Thyroid gland (tissue), 4 donors: Measurements from ENCODE around the gene OSBPL6. TPM values are rescaled to one million over a fixed set of nuclear protein-coding genes. Genes with fewer than 3 reads are reported as not detected.
A peak's percentile ranks its signal among the peaks of the same experiment; 100 is the strongest.

Source experiments
- DNase-seq, 2 donors: peaks; one replicate each; pipeline ENCODE4 v3.0.0-alpha.2; 2019
- H3K27ac ChIP-seq, 3 donors: fragments of 200-600 bp; sonication (generic); 1 replicate in 2 of 3; 2 replicates in 1 of 3; pipeline ENCODE4 v1.5.1; 2016 to 2019; ENCODE audit warnings: mild to moderate bottlenecking in 1 of 3, moderate library complexity in 1 of 3
- H3K27me3 ChIP-seq: fragments of 200-600 bp; sonication (generic); one replicate; pipeline ENCODE4 v1.5.1; 2019
- H3K36me3 ChIP-seq, 2 donors: fragments of 200-600 bp; sonication (generic); one replicate each; pipeline ENCODE4 v1.5.1; 2016 to 2019
- H3K4me1 ChIP-seq, 2 donors: fragments of 200-600 bp; sonication (generic); one replicate each; pipeline ENCODE4 v1.5.1; 2017 to 2019
- H3K4me3 ChIP-seq, 3 donors: fragments of 200-600 bp; sonication (generic); replicated peaks in 1 of 3; 1 replicate in 2 of 3; 2 replicates in 1 of 3; pipeline ENCODE4 v1.5.1; 2016; ENCODE audit warnings: mild to moderate bottlenecking in 1 of 3
- H3K9me3 ChIP-seq: fragments of 200-600 bp; sonication (generic); one replicate; pipeline ENCODE4 v1.5.1; 2017
- CTCF ChIP-seq, 6 experiments: fragments of 200-600 bp in 3 of 6; fragments of 450-650 bp in 3 of 6; sonication (generic) in 3 of 6; IDR thresholded peaks; one replicate each; pipeline ENCODE4 v1.5.1; 2016 to 2019; ENCODE audit warnings: antibody characterized with exemption in 6 of 6, mild to moderate bottlenecking in 2 of 6, inconsistent platforms in 1 of 6, moderate library complexity in 1 of 6
- POLR2A ChIP-seq, 2 donors: fragments of 450-650 bp; IDR thresholded peaks; one replicate each; pipeline ENCODE4 v1.6.1; 2017; ENCODE audit warnings: antibody characterized with exemption in 2 of 2, mild to moderate bottlenecking in 2 of 2, moderate library complexity in 1 of 2
- WGBS, 2 donors: methylation state at CpG; one replicate each; pipeline ENCODE4 v1.1.5; 2017; 5-methylcytosine and 5-hydroxymethylcytosine counted together
- intact Hi-C: fragments of 100-400 bp; cut with DNase I; formaldehyde crosslinking; loops from one replicate; pipeline ENCODE4 v1.15.1; 2023
- total RNA-seq, 4 donors: library from RNA; depleted of rRNA; stranded (reverse); fragments of >200 nt; gene quantifications; one replicate each; pipeline ENCODE4 v1.2.3, GENCODE V29; 2016

OSBPL6 gene
- total RNA-seq, 4 donors from 2014 or later = 2.1 to 5.3 (median 3.2) TPM

GRCh38 chr2:178413472-178414265 lies 219.4 kb downstream of the OSBPL6 start:
- WGBS, 2 donors = 1 to 2% methylated on average over 35 to 44 of the region's 45 CpGs
- Histone ChIP-seq H3K27me3 (no peaks in the 10 kb centered on the region), H3K36me3 (no peaks in the 10 kb centered on the region), H3K4me1 (peaks cover 3% of the 10 kb centered on the region in 2 donors), H3K9me3 (no peaks in the 10 kb centered on the region), H3K27ac (peak overlapping the region; percentile 91 to 96 (median 95)), H3K4me3 (peak overlapping the region; percentile 41 to 70 (median 62))
- TF ChIP-seq POLR2A (IDR thresholded peaks at IDR 0.05) (peak in 1 of 2 donors; percentile 47), CTCF (IDR thresholded peaks at IDR 0.05) (peak in 1 of 6 experiments; percentile 25)
- intact Hi-C loops = loop anchor here (10.0 kb wide), 2 partner anchors 109 to 219 kb away; partner anchors contain the start of gene OSBPL6
- peak; percentile 70 to 71 for DNase-seq

DNA sequence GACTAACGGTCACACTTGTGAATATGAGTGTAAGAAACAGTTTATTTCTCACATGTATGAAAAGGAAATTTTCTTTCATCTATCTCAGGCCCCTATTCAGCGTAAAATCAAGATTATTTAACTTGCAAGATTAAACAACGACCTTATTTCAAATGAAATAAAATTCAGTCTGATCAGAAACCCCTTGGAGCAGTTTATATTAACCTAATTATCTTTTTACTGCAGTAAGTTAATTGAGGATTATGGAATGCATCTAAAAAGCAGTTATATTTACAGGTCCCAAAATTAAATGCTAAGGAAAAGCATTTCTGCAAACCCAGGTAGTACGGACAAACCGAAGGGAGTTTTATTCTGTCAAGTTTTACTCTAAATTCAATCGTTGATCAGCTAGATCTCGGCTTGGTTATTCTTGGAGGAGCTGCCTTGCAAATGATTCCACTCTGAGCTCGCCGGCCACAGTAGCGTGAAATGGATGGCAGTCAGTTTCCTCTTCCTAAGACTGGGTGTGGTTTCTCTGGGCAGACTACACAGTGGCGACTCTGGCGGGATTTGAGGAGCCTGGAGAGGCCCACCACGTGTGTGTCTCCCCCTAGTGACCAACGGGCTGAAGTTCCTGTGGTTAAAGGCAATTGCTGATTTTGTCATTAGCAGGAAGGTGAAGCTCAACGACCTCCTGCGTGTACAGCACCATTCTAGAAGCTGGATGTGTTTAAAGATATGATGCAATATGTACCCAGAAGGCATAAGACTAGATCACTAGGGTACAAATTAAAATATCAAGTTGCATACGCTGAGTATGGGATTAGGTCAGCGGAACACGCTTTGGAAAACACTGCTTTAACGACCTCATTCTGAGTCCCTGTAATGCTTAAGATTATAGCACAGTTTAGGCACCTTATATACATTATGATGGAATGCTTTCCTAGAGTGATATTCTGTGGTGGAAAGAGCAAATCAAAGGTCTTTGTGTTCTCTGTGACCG lies 220.2 kb downstream of the OSBPL6 start:
- Histone ChIP-seq H3K4me1 (peaks cover 3% of the 10 kb centered on the region in 2 donors), H3K4me3 (peak overlapping the region in 2 of 3 donors; percentile 62 to 70), H3K36me3 (no peaks in the 10 kb centered on the region), H3K27me3 (no peaks in the 10 kb centered on the region), H3K9me3 (no peaks in the 10 kb centered on the region), H3K27ac (peak overlapping the region; percentile 91 to 96 (median 95))
- peak; percentile 60 to 91 (median 88) for TF ChIP-seq CTCF (IDR thresholded peaks at IDR 0.05)
- peak in 1 of 2 donors; percentile 69 for TF ChIP-seq POLR2A (IDR thresholded peaks at IDR 0.05)
- WGBS, 2 donors = 20 to 24% methylated on average over 18 to 21 of the region's 21 CpGs
- intact Hi-C loops = loop anchor here (10.0 kb wide), 2 partner anchors 110 to 220 kb away; partner anchors contain the start of gene OSBPL6
- DNase-seq = peak; percentile 90 to 91

DNA sequence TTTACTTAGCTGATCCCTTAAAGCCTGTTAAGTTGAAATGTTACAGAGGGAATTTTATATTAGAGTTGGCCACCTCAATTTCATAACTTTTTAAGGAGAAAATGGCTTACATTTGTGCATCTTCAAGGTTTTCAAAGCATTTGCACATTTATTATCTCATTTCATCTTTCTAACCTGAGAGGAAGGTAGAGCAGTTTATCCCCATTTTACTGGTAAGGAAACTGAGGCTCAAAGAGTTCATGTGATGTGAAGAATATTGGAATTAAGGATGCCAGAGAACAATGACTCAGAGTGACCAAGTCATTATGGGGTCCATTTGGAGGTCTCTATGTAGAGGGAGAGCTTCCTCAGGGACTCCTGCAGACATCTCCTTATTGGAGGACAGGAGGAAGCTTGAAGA lies 221.7 kb downstream of the OSBPL6 start:
- DNase-seq = no peak
- TF ChIP-seq POLR2A (IDR thresholded peaks at IDR 0.05) = no peak
- no peaks in the 10 kb centered on the region for H3K9me3 ChIP-seq
- H3K27me3 ChIP-seq = no peaks in the 10 kb centered on the region
- peaks cover 3% of the 10 kb centered on the region in 2 donors for H3K4me1 ChIP-seq
- intact Hi-C loops = loop anchor here (10.0 kb wide), 2 partner anchors 111 to 221 kb away; partner anchors contain the start of gene OSBPL6
- no peaks in the 10 kb centered on the region for H3K36me3 ChIP-seq
- no peak overlapping the region for H3K4me3 ChIP-seq
- no peak overlapping the region for H3K27ac ChIP-seq

- H3K27ac ChIP-seq = no peak overlapping the region
- no peaks in the 10 kb centered on the region for H3K9me3 ChIP-seq
- WGBS, 2 donors = 93% methylated on average over 3 of the region's 3 CpGs
- TF ChIP-seq CTCF (IDR thresholded peaks at IDR 0.05) = no peak
- TF ChIP-seq POLR2A (IDR thresholded peaks at IDR 0.05) = no peak
- H3K27me3 ChIP-seq = no peaks in the 10 kb centered on the region
- H3K4me1 ChIP-seq = peaks cover 3% of the 10 kb centered on the region in 2 donors
- no peaks in the 10 kb centered on the region for H3K36me3 ChIP-seq
- no peak for DNase-seq
- intact Hi-C loops = loop anchor here (10.0 kb wide), 2 partner anchors 113 to 223 kb away; partner anchors contain the start of gene OSBPL6
- H3K4me3 ChIP-seq = no peak overlapping the region
Measured at GRCh38 chr2:178417916-178418315, 223.6 kb downstream of the OSBPL6 start.

DNA sequence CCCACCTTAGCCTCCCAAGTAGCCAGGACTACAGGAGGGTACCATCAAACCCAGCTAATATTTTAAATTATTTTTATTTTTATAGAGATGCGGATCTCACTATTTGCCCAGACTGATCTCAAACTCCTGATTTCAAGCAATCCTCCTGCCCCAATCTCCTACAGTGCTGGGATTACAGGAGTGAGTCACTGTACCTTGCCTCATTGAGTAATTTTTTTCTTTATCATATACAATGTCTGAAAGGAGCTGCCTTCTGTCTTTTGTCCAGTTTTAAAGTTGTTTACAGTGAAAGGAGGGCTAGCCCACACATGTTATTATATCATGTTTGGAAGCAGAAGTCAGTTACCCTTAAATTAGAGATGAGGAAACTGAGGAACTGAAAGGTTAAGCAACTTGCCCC lies 224.1 kb downstream of the OSBPL6 start:
- H3K4me3 ChIP-seq = no peak overlapping the region
- H3K4me1 ChIP-seq = peaks cover 0 to 3% of the 10 kb centered on the region in 2 donors
- no peaks in the 10 kb centered on the region for H3K9me3 ChIP-seq
- no peaks in the 10 kb centered on the region for H3K36me3 ChIP-seq
- intact Hi-C loops = loop anchor here (10.0 kb wide), 2 partner anchors 114 to 224 kb away; partner anchors contain the start of gene OSBPL6
- DNase-seq = no peak
- 91 to 92% methylated on average over 1 of the region's 1 CpG for WGBS, 2 donors
- no peak overlapping the region for H3K27ac ChIP-seq
- TF ChIP-seq CTCF (IDR thresholded peaks at IDR 0.05) (no peak), POLR2A (IDR thresholded peaks at IDR 0.05) (no peak)
- no peaks in the 10 kb centered on the region for H3K27me3 ChIP-seq
